SKM-1 treated with dmso at 0.1 percent for 144 hours (cell line): Measurements from ENCODE around the gene DNMT3L.
"Not testable (repeated sequence)": the region's sequence is repeated elsewhere in the genome, so short reads cannot be mapped to it uniquely, and the experiment has no call there.

Experiments used
- DNase-seq: peaks from one replicate; lab custom pipeline; 2025; ENCODE audit not compliant: unreplicated experiment; lab: John Stamatoyannopoulos, UW

DNMT3L gene

DNA sequence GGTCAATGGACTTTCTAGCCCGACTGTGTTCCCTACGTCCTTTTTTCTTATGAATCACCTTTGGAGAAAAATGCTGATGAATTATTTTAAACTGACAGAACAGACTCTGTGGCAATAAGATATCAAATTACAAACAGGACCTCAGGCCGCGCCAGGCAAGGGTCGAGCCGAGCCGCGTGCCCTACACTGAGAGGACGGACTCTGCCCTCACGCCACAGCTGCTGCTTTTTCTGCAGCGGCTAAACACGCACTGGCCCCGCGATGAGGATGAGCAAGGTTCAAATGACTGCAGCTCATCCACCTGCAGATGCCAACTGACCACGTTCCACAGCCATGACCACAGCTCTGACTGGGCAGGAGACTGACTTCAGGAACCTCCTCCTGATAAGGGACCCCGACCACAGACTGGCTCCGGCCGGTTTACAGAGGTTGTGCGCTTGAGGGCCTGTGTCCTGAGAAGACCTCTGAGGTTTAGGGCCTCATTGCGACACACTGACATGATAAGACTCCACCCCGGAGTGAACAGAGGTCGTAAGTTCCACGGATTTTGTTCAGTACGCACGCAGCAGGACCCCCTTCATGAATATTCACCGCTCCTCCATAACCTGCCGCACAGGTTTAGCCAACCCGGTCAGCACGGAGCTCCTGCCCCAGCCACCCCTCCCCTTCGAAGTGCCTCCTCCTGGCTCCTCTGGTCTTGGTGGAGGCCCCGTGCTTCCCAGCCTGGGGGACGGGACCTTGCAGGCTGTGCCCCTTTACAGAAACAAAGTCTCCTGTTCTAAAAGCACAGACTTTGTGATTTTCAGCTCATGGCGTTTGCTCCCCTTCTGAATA is 12.3 kb downstream of the DNMT3L start:
- DNase-seq, result not testable (repeated sequence)

DNA sequence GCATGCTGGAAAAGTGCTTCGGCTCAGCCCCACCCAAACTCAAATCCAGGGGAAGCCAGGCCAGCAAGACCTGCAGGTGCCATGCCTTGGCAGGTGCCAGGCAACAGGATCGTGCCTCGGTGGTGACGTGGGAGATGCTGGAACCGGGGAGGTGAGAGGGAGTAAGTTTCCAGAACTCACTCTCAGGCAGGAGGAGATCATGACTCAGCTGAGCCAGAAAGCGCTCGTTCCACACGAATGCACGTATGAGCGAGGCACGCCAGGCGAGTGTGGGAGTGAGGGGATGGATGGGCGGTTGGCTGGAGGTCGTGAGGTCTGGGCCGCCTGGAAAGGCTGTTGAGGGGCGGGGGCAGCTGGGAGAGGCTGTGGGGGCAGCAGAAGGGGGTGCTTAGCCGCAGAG is 13.8 kb downstream of the DNMT3L start:
- DNase-seq, result not testable (repeated sequence)

- not testable (repeated sequence) for DNase-seq
These were observed 17.7 kb downstream of the DNMT3L start for GRCh38 chr21:44243980-44244379.

DNA sequence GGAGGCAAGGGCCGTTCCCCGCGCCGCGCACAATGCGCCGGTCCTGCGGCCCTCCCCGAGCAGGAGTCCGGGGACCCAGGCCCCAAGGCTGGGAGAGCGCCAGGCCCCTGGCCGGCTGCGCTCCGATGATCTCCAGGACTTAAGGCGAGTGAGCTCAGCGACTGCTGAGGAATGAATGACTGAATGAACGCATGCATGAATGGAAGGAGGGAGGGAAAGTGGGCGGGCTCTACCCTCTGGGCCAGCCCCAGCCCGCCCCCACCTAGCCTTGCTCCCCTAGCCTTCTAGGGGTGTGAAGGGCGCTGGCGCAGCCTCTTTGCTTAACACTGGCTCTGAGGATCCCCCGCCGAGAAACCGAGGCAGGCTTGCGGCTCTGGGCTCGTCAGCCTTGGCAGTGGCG is 20.4 kb downstream of the DNMT3L start:
- not testable (repeated sequence) for DNase-seq

DNA sequence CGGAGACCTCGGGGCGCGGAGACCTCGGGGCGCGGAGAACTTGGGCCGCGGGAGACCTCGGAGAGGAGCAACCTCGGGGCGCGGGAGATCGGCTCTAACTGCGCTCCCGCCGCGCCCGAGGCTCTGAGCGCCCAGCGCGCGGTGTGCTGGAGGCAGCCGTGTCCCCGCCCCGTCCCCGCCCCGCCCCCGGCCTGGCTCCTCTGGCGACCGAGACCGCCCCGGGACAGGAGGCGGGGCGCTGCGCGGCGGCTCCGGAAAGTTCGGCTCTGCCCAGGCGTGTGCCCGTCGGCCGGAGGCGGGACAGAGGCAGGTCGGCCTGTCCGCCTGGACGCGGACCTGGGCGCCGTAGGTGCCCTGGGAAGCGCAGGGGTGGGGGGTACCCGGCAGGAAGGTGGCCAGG is 20.9 kb downstream of the DNMT3L start, which contains the start of gene ICOSLG:
TSS of gene ICOSLG (minus strand) at position 102 of the 400 bp plus-strand sequence. CDS start 126 bp downstream, outside the sequence.
- not testable (repeated sequence) for DNase-seq

- DNase-seq, result not testable (repeated sequence)
These were observed 21.3 kb downstream of the DNMT3L start for GRCh38 chr21:44240353-44240752.

GRCh38 chr21:44229561-44229960 is 32.1 kb downstream of the DNMT3L start:
- DNase-seq, result not testable (repeated sequence)

DNA sequence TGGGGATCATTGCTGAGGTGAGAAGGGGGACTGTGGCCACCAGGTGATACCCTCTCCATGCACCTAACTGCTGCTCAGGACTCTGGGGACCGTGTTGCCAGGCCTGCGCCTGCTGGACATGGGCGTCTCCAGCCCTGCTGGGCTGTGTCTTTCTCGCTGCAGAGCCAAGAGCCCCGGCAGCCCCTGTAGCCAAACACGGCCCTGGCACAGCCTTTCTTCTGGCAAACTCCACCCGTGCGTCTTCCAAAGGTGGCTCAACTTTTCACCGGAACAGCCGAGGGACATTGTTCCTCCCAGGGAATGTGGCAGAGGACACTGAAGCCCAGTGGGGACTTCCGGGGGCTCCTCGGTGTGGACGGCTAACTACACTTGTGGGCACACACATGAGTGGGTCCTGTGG is 33.6 kb downstream of the DNMT3L start:
- not testable (repeated sequence) for DNase-seq

DNA sequence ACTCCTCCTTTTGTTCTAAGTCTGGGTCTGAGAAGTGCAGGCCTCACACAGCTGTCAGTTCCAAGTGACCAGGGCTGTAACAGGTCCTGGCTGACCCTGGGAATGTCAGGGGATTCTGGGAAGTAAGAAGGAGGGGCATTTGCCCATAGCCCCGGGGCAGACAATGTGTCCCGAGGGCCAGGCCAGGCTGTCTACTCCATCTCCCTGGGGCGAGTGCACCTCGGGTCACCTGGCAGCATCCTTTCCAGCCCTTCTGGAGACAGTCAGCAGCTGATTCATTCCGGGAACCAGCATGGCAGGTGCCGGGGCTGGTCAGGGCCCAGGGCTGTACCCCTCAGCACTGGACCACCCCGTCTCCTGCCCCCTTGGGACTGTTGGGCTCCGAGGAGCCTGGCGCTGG is 34.1 kb downstream of the DNMT3L start:
- not testable (repeated sequence) for DNase-seq

DNA sequence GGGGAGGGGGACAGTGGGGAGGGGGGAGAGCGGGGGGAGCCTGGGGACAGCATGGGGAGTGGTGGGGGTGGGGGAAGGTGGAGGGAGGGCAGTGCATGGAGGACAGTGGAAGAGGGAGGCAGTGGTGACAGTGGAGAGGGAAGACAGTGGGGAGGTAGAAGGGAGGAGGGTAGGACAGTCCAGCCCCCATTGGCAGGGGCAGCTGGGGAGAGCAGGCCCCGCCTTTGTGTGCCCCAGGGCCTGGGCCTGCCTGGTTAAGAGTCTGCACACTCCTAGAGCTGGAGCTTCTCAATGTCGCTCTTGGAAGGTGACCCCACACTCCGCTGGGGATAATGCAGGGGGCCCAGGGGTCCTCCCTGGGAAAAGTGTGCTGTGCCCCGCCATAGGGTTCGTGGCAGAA is 36.1 kb downstream of the DNMT3L start:
- not testable (repeated sequence) for DNase-seq

DNA sequence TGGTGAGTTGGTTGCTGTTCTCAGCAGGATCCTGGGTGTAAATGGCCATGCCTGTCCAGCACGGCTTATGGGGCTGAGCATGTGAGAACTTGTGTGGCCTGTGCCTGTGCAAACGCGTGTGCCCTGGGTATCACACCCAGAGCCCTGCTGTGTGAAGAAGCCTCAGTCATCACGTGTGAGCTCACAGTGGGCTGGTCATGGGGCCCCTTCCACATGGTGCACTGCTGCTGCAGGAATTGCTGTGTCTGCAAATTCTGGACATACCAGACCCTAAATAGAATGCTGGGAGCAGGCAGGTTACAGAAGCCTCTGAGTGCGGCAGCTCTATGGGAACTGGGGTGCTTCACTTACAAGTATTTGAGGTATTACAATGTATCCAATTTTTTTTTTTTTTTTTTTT is 38.4 kb downstream of the DNMT3L start:
- DNase-seq, result not testable (repeated sequence)

GRCh38 chr21:44220674-44221073 is 41.0 kb downstream of the DNMT3L start:
- not testable (repeated sequence) for DNase-seq

GRCh38 chr21:44218461-44218860 is 43.2 kb downstream of the DNMT3L start:
- DNase-seq, result not testable (repeated sequence)

GRCh38 chr21:44211978-44212377 is 49.7 kb downstream of the DNMT3L start:
- DNase-seq, result not testable (repeated sequence)

DNA sequence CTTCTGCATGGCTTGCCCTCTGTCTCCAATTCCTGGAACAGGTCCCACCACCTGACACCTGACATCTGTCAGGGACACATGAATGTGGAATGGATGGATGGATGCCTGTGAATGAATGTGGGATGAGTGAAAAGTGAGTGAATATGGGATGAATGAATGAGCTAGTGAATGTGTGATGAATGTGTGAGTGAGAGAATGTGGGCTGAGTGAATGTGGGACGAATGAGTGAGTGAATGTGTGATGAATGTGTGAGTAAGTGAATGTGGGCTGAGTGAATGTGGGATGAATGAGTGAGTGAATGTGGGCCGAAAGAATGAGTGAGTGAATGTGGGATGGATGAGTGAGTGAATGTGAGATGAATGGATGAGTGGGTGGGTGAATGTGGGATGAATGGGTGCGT is 50.1 kb downstream of the DNMT3L start:
- DNase-seq, result not testable (repeated sequence)

DNA sequence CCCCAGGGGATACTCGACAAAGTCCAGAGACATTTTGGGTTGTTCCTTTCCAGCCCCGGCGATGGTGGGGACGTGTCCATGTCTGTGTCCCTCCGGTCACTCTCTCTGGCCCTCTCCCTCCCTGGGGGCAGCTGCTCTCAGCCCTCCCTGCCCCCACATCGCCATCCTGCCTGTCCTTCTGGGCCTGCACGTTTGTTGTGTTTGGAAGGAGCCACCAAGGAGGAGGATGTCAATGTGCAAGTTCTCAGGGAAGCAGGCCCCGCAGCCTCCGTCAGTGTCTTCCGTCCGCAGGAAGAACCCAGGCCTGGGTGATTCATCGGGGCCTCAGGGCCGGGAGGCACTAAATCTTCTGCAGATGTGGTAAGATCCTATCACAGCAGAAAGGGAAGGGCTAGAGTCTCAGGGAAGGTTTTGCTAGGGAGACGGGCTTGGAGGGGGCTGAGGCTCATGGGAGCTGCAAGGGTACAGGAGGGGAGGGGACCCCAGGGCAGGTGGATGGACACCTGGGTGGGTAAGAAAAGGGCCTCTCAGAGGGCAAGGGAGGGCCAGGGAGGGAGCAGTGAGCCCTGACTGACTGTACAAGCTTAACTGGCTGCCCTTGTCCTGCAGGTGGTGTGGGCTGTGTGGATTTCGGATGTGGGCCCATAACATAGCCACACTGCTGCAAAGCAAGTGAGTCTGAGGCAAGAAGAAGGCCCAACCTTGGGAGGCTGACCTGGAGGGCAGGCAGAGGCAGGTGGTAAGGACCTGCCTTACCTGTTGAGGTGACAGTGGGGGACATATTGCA is 53.6 kb downstream of the DNMT3L start:
- DNase-seq, result not testable (repeated sequence)

DNA sequence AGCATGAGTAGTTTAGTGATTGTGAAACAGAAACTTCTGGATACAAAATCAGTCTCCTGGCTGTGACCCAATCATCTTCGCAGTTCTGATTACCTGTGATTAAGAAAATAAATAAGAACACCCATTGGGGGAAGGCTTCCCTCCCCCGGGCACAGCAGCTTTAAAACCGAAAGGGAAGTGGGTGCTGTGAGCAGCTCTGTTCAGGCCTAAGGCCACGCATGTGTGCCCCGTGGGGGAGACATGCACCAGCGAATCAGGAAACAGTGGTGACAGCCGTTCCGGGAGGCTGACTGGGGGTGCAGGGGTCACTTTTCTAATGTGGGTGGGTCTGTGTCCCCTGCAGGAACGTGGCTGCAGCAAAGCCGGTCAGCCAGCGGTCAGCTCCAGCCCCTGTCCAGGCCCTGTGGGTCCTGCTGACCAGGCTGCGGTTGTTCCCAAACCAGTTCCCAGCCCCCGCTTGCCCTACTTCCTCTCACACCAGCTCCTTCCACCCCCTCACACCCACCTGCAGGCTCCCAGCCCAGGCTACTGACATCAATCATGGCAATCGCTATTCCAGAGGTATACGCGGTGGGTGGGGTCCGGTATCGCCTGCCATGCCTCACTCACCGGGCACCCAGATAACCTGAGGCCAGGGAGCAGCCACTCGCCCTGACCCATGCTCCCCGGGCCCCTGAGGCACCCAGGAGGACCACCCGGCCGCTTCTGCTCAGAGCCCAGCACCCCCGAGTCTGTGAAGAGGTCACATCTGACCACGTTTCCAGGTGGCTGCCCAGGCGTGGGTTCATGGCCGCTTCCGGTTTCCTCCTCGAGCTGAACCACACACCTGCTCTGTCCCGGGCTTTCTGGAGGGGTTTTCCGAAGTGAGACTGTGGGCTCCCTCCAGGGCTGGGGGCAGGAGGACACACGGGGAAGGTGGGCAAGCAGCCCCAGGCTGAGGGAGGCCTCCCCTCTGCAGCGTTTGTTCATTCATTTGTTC is 54.7 kb downstream of the DNMT3L start:
- not testable (repeated sequence) for DNase-seq

GRCh38 chr21:44206187-44206586 is 55.5 kb downstream of the DNMT3L start:
- not testable (repeated sequence) for DNase-seq

- not testable (repeated sequence) for DNase-seq
These were observed 59.0 kb downstream of the DNMT3L start for GRCh38 chr21:44202590-44203299.

- not testable (repeated sequence) for DNase-seq
These were observed 61.7 kb downstream of the DNMT3L start for GRCh38 chr21:44199997-44200396.
